Liver (tissue), 5 donors: Measurements from ENCODE around the gene OBP2A. TPM values are rescaled to one million over a fixed set of nuclear protein-coding genes. Genes with fewer than 3 reads are reported as not detected.

Source experiments
- polyA plus RNA-seq, 2 donors: library from polyadenylated mRNA; stranded (reverse) in 1 of 2; unstranded in 1 of 2; fragments of 200-250 nt in 1 of 2; fragments of >200 nt in 1 of 2; fragmentation: Nextera tagmentation in 1 of 2; extraction: Ambion mirVana in 1 of 2; gene quantifications; one replicate each; pipeline versions ENCODE4 v1.2.1 to v1.2.3, GENCODE V29; 2013 to 2015
- total RNA-seq, 2 donors: library from RNA; depleted of rRNA; stranded (reverse); fragments of >200 nt; gene quantifications; one replicate each; pipeline ENCODE4 v1.2.3, GENCODE V29; 2014
- TF ChIP-seq, protein P1 (sequence below): IDR thresholded peaks from 2 replicates; pipeline ENCODE4 v1.6.1; 2016; ENCODE audit warnings: antibody characterized with exemption
- donor health status: healthy.
- donor health status: healthy.
- donor health status: healthy.

The OBP2A gene
- total and polyA plus RNA-seq, 4 donors = not detected

DNA sequence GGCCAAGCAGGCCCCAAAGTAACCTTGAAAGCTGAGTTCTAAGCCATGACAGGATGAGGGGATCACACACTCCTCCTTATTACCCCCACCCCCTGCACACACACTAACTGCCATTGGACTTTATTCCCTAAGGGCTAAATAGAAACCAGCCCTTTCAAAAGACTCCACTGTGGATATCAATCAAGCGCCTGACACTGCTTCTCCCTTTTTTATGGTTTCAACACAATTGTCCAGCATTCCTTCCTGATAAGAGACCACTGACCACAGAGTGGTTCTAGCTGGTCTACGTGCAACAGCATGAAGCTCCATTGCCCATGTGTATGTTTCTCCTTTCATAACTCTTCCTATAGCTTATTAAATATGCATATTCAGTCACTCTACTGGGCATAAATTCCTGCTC is 50.3 kb downstream of the OBP2A start (continued):
- TF ChIP-seq, protein P1, sequence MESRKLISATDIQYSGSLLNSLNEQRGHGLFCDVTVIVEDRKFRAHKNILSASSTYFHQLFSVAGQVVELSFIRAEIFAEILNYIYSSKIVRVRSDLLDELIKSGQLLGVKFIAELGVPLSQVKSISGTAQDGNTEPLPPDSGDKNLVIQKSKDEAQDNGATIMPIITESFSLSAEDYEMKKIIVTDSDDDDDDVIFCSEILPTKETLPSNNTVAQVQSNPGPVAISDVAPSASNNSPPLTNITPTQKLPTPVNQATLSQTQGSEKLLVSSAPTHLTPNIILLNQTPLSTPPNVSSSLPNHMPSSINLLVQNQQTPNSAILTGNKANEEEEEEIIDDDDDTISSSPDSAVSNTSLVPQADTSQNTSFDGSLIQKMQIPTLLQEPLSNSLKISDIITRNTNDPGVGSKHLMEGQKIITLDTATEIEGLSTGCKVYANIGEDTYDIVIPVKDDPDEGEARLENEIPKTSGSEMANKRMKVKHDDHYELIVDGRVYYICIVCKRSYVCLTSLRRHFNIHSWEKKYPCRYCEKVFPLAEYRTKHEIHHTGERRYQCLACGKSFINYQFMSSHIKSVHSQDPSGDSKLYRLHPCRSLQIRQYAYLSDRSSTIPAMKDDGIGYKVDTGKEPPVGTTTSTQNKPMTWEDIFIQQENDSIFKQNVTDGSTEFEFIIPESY = no peak

Other genes starting within 250 kb of the OBP2A start
- 1 to 10 TPM; 4.6 to 9.5 TPM for gene PPP1R26, start 66.3 kb upstream of the OBP2A start, total RNA-seq
- 1 to 10 TPM; 1.5 to 3.7 TPM for gene PPP1R26, start 66.3 kb upstream of the OBP2A start, polyA plus RNA-seq
- 10 to 100 TPM; 10.9 to 13.1 TPM for gene MRPS2, start 45.4 kb upstream of the OBP2A start, total RNA-seq
- 10 to 100 TPM; 49.9 to 71.8 TPM for gene MRPS2, start 45.4 kb upstream of the OBP2A start, polyA plus RNA-seq
- gene LCN1, start 24.7 kb upstream of the OBP2A start, total RNA-seq = not detected
- not detected for gene LCN1, start 24.7 kb upstream of the OBP2A start, polyA plus RNA-seq
- gene PAEP, start 15.6 kb downstream of the OBP2A start, total RNA-seq = not detected
- not detected for gene PAEP, start 15.6 kb downstream of the OBP2A start, polyA plus RNA-seq
- not detected for gene GLT6D1, start 93.4 kb downstream of the OBP2A start, total RNA-seq
- not detected for gene GLT6D1, start 93.4 kb downstream of the OBP2A start, polyA plus RNA-seq
- gene LCN9, start 117.2 kb downstream of the OBP2A start, total RNA-seq = not detected
- gene LCN9, start 117.2 kb downstream of the OBP2A start, polyA plus RNA-seq = not detected
- not detected for gene SOHLH1, start 153.4 kb downstream of the OBP2A start, total RNA-seq
- not detected for gene SOHLH1, start 153.4 kb downstream of the OBP2A start, polyA plus RNA-seq
- under 1 TPM in 1 of 2 donors, not detected in 1; 0.08 TPM for gene KCNT1, start 156.1 kb downstream of the OBP2A start, total RNA-seq
- under 1 TPM in 1 of 2 donors, not detected in 1; 0.08 TPM for gene KCNT1, start 156.1 kb downstream of the OBP2A start, polyA plus RNA-seq